SK-N-SH (cell line): ENCODE data around the gene TRIP10. TPM values are rescaled to one million over a fixed set of nuclear protein-coding genes. Genes with fewer than 3 reads are reported as not detected.

Experiments used
- CTCF ChIA-PET: fragments of 300-600, 350-600 bp; formaldehyde crosslinking; extraction: SDS; loops from one replicate; lab custom pipeline; 2021; lab: Yijun Ruan, JAX
- POLR2A ChIA-PET: fragments of 350-600 bp; sonication (Branson Sonifier 250); formaldehyde crosslinking; extraction: SDS; loops from one replicate; lab custom pipeline; 2020; ENCODE audit warnings: antibody characterized with exemption, inconsistent platforms; lab: Yijun Ruan, JAX
- DNase-seq: peaks from one replicate; pipeline ENCODE4 v3.0.0; 2012
- H2AFZ ChIP-seq: fragments of 200-600 bp; sonication (generic); 2 replicates; pipeline ENCODE4 v1.8.1; 2016; ENCODE audit warnings: antibody characterized with exemption, mild to moderate bottlenecking, low read depth
- H3F3A ChIP-seq: fragments of 200-600 bp; sonication (generic); replicated peaks from 2 replicates; pipeline ENCODE3; 2016; ENCODE audit warnings: antibody characterized with exemption, mild to moderate bottlenecking; ENCODE audit not compliant: insufficient read depth
- H3K27ac ChIP-seq, 2 experiments: fragments of 200-500 bp in 1 of 2; fragments of 200-600 bp in 1 of 2; sonication (Bioruptor generic) in 1 of 2; sonication (generic), shearing (Covaris generic) in 1 of 2; 2 replicates each; pipeline versions ENCODE4 v1.5.1 to v1.6.1; 2014 to 2016; ENCODE audit warnings: low read depth in 2 of 2, inconsistent platforms in 1 of 2, low read length in 1 of 2, mild to moderate bottlenecking in 1 of 2, mixed read lengths in 1 of 2
- H3K27me3 ChIP-seq: fragments of 200-600 bp; sonication (generic), shearing (Covaris generic); 2 replicates; pipeline ENCODE4 v1.6.1; 2016; ENCODE audit warnings: mixed run types; ENCODE audit not compliant: insufficient read depth
- H3K36me3 ChIP-seq, 2 experiments: fragments of 200-500 bp in 1 of 2; fragments of 200-600 bp in 1 of 2; sonication (Bioruptor generic) in 1 of 2; sonication (generic) in 1 of 2; replicated peaks in 1 of 2; 2 replicates each; pipeline versions ENCODE3 to v1.5.1; 2014 to 2016; ENCODE audit warnings: low read length in 1 of 2, mild to moderate bottlenecking in 1 of 2; ENCODE audit not compliant: insufficient read depth in 2 of 2, control insufficient read depth in 1 of 2
- H3K4me1 ChIP-seq, 2 experiments: fragments of 200-500 bp in 1 of 2; fragments of 200-600 bp in 1 of 2; sonication (Bioruptor generic) in 1 of 2; sonication (generic), shearing (Covaris generic) in 1 of 2; 2 replicates each; pipeline versions ENCODE4 v1.5.1 to v1.6.1; 2014 to 2016; ENCODE audit warnings: low read depth in 1 of 2, low read length in 1 of 2, mixed run types in 1 of 2; ENCODE audit not compliant: insufficient read depth in 2 of 2, control insufficient read depth in 1 of 2
- H3K4me2 ChIP-seq: fragments of 200-600 bp; sonication (generic), shearing (Covaris generic); 2 replicates; pipeline ENCODE4 v1.6.1; 2017; ENCODE audit warnings: mixed run types
- H3K4me3 ChIP-seq, 2 experiments: fragments of 200-500 bp in 1 of 2; fragments of 200-600 bp in 1 of 2; sonication (Bioruptor generic) in 1 of 2; sonication (generic), shearing (Covaris generic) in 1 of 2; 2 replicates each; pipeline versions ENCODE4 v1.5.1 to v1.8.1; 2014 to 2016; ENCODE audit warnings: low read depth in 2 of 2, inconsistent platforms in 1 of 2, low read length in 1 of 2, mild to moderate bottlenecking in 1 of 2, mixed read lengths in 1 of 2, moderate library complexity in 1 of 2
- H3K79me2 ChIP-seq: fragments of 200-600 bp; sonication (generic); 2 replicates; pipeline ENCODE4 v1.8.1; 2017; ENCODE audit warnings: mild to moderate bottlenecking; ENCODE audit not compliant: insufficient read depth
- H3K9ac ChIP-seq: fragments of 200-600 bp; sonication (generic); 2 replicates; pipeline ENCODE4 v1.6.1; 2017; ENCODE audit warnings: mixed run types
- H3K9me2 ChIP-seq: fragments of 200-600 bp; sonication (generic); 2 replicates; pipeline ENCODE4 v1.6.1; 2017; ENCODE audit warnings: mixed run types
- H3K9me3 ChIP-seq: fragments of 200-600 bp; sonication (generic); 2 replicates; pipeline ENCODE4 v1.6.1; 2017; ENCODE audit warnings: mixed run types, mild to moderate bottlenecking, moderate library complexity
- H4K20me1 ChIP-seq: fragments of 200-600 bp; sonication (generic); 2 replicates; pipeline ENCODE4 v1.6.1; 2017; ENCODE audit warnings: mild to moderate bottlenecking, mixed run types; ENCODE audit not compliant: insufficient read depth
- CHD2 ChIP-seq: fragments of 150-350 bp; IDR thresholded peaks from 2 replicates; pipeline ENCODE4 v1.6.1; 2018; ENCODE audit warnings: low read length; ENCODE audit not compliant: partially characterized antibody
- EP300 ChIP-seq, 2 experiments: IDR thresholded peaks; 2 replicates each; pipeline versions ENCODE4 v1.4.0 to v1.6.1; 2012; ENCODE audit warnings: borderline replicate concordance in 1 of 2, low read depth in 1 of 2, low read length in 1 of 2
- FOXJ3 ChIP-seq: sonication (generic); formaldehyde crosslinking; IDR thresholded peaks from 2 replicates; pipeline ENCODE4 v1.5.1; 2020; ENCODE audit warnings: mild to moderate bottlenecking, missing genetic modification reagents
- FOXM1 ChIP-seq: IDR thresholded peaks from 2 replicates; pipeline ENCODE4 v1.4.0; 2012; ENCODE audit warnings: low read depth, mild to moderate bottlenecking
- JUND ChIP-seq: IDR thresholded peaks from 2 replicates; pipeline ENCODE4 v1.4.0; 2012
- NRF1 ChIP-seq: IDR thresholded peaks from 2 replicates; pipeline ENCODE4 v1.6.1; 2012; ENCODE audit warnings: low read depth, mild to moderate bottlenecking, low read length
- POLR2AphosphoS5 ChIP-seq: IDR thresholded peaks from 2 replicates; pipeline ENCODE4 v1.6.1; 2012; ENCODE audit warnings: low read depth, low read length
- RAD21 ChIP-seq: IDR thresholded peaks from 2 replicates; pipeline ENCODE4 v1.6.1; 2012; ENCODE audit warnings: mild to moderate bottlenecking, low read length
- RFX5 ChIP-seq: IDR thresholded peaks from 2 replicates; pipeline ENCODE4 v1.6.1; 2012; ENCODE audit warnings: mild to moderate bottlenecking, improper control_type of control experiment, low read length
- TAF1 ChIP-seq: IDR thresholded peaks from 2 replicates; pipeline ENCODE4 v1.6.1; 2012; ENCODE audit warnings: low read depth, mild to moderate bottlenecking, low read length, moderate library complexity, borderline replicate concordance
- TCF12 ChIP-seq: IDR thresholded peaks from 2 replicates; pipeline ENCODE4 v1.4.0; 2012
- YY1 ChIP-seq: IDR thresholded peaks from 2 replicates; pipeline ENCODE4 v1.4.0; 2012; ENCODE audit warnings: low read depth, mild to moderate bottlenecking
- WGBS: methylation state at CpG from one replicate; pipeline ENCODE4 v1.1.6; 2017; ENCODE audit warnings: low lambda C conversion rate; 5-methylcytosine and 5-hydroxymethylcytosine counted together
- polyA plus RNA-seq, 3 experiments: library from polyadenylated mRNA; depleted of rRNA; stranded (reverse); fragments of >200 nt; gene quantifications; 2 replicates each; pipeline ENCODE4 v1.2.3, GENCODE V29; 2012
- TF ChIP-seq, protein P1 (sequence below): IDR thresholded peaks from 2 replicates; pipeline ENCODE4 v1.4.0; 2012; ENCODE audit warnings: low read depth, borderline replicate concordance
- TF ChIP-seq, protein P2 (sequence below): fragments of 150-350 bp; IDR thresholded peaks from 2 replicates; pipeline ENCODE4 v1.6.1; 2017; ENCODE audit warnings: antibody characterized with exemption, low read length, low read depth, borderline replicate concordance
- TF ChIP-seq, protein P3 (sequence below): fragments of 150-350 bp; IDR thresholded peaks from 2 replicates; pipeline ENCODE4 v1.6.1; 2016; ENCODE audit warnings: mild to moderate bottlenecking, low read depth, low read length

The TRIP10 gene
- polyA plus RNA-seq, 1 of the 3 experiments (the other 2 are of a cell fraction): 42.9 TPM

- H3K79me2 ChIP-seq: no peaks in the 10 kb centered on the region
- TF ChIP-seq FOXJ3 (CRISPR knock-in tag) (no peak), FOXM1 (no peak), TAF1 (no peak), JUND (no peak), EP300 (IDR thresholded peaks at IDR 0.05; ENCODE audit: borderline replicate concordance in 1 of 2, low read depth in 1 of 2, low read length in 1 of 2) (no peak), RAD21 (no peak), CHD2 (no peak), TCF12 (no peak), POLR2AphosphoS5 (no peak), RFX5 (no peak), NRF1 (no peak), YY1 (no peak)
- TF ChIP-seq, protein P1, sequence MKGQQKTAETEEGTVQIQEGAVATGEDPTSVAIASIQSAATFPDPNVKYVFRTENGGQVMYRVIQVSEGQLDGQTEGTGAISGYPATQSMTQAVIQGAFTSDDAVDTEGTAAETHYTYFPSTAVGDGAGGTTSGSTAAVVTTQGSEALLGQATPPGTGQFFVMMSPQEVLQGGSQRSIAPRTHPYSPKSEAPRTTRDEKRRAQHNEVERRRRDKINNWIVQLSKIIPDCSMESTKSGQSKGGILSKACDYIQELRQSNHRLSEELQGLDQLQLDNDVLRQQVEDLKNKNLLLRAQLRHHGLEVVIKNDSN: no peak
- TF ChIP-seq, protein P2, sequence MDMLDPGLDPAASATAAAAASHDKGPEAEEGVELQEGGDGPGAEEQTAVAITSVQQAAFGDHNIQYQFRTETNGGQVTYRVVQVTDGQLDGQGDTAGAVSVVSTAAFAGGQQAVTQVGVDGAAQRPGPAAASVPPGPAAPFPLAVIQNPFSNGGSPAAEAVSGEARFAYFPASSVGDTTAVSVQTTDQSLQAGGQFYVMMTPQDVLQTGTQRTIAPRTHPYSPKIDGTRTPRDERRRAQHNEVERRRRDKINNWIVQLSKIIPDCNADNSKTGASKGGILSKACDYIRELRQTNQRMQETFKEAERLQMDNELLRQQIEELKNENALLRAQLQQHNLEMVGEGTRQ: no peak
- TF ChIP-seq, protein P3, sequence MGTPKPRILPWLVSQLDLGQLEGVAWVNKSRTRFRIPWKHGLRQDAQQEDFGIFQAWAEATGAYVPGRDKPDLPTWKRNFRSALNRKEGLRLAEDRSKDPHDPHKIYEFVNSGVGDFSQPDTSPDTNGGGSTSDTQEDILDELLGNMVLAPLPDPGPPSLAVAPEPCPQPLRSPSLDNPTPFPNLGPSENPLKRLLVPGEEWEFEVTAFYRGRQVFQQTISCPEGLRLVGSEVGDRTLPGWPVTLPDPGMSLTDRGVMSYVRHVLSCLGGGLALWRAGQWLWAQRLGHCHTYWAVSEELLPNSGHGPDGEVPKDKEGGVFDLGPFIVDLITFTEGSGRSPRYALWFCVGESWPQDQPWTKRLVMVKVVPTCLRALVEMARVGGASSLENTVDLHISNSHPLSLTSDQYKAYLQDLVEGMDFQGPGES: no peak
- POLR2A ChIA-PET: no interaction called here
- no peaks in the 10 kb centered on the region for H3K9me3 ChIP-seq
- no peak for DNase-seq
- no peaks in the 10 kb centered on the region for H3K4me1 ChIP-seq
- peaks cover 6% of the 10 kb centered on the region for H3F3A ChIP-seq
- no peak overlapping the region for H3K4me2 ChIP-seq
- H4K20me1 ChIP-seq: no peaks in the 10 kb centered on the region
- H3K27me3 ChIP-seq: peaks cover 27% of the 10 kb centered on the region
- no peaks in the 10 kb centered on the region for H3K36me3 ChIP-seq
- H3K9me2 ChIP-seq: no peaks in the 10 kb centered on the region
- no peak overlapping the region for H3K4me3 ChIP-seq
- CTCF ChIA-PET: no interaction called here
- no peak overlapping the region for H3K9ac ChIP-seq
- no peak overlapping the region for H2AFZ ChIP-seq
- no peak overlapping the region for H3K27ac ChIP-seq
- 46% methylated on average over 20 of the region's 23 CpGs for WGBS
Observed at GRCh38 chr19:6718111-6718740, 21.3 kb upstream of the TRIP10 start.
